PC-3 (cell line): ENCODE data around the gene MXD3. TPM values are rescaled to one million over a fixed set of nuclear protein-coding genes. Genes with fewer than 3 reads are reported as not detected.
"Not testable (repeated sequence)": the region's sequence is repeated elsewhere in the genome, so short reads cannot be mapped to it uniquely, and the experiment has no call there.

Source experiments
- ATAC-seq: fragments of 200-7000 bp; cut with Tn5 transposase; 2 replicates; pipeline ENCODE4 v1.9.1; 2020; ENCODE audit warnings: mild to moderate bottlenecking, moderate library complexity
- BruUV-seq: library from RNA; stranded (reverse); fragments of 400-500 nt; replicated peaks from 2 replicates; lab custom pipeline; 2021; lab: Mats Ljungman, UMichigan
- CTCF ChIA-PET: fragments of 300-600 bp; sonication (Branson Sonifier 250); formaldehyde crosslinking; loops from one replicate; lab custom pipeline; 2022; ENCODE audit warnings: antibody characterized with exemption; lab: Charles Lee
- POLR2A ChIA-PET: fragments of 300-600 bp; sonication (Branson Sonifier 250); formaldehyde crosslinking; loops from one replicate; lab custom pipeline; 2022; ENCODE audit warnings: antibody characterized with exemption; ENCODE audit not compliant: unreplicated experiment; lab: Charles Lee
- DNase-seq: peaks from one replicate; pipeline ENCODE4 v3.0.0-alpha.2; 2015
- H2AFZ ChIP-seq: fragments of 300-600 bp; sonication (generic); 2 replicates; pipeline ENCODE4 v1.6.0; 2016; ENCODE audit warnings: antibody characterized with exemption, low read length
- H3F3A ChIP-seq: fragments of 300-600 bp; sonication (generic); one replicate; pipeline ENCODE4 v1.6.0; 2017; ENCODE audit warnings: antibody characterized with exemption, low read length, control low read depth, mild to moderate bottlenecking; ENCODE audit not compliant: unreplicated experiment
- H3K27ac ChIP-seq: fragments of 300-600 bp; sonication (generic); 2 replicates; pipeline ENCODE4 v1.5.1; 2016; ENCODE audit warnings: mild to moderate bottlenecking, low read length
- H3K27me3 ChIP-seq: fragments of 300-600 bp; sonication (generic); 2 replicates; pipeline ENCODE4 v1.6.1; 2016; ENCODE audit warnings: low read length, mixed read lengths
- H3K36me3 ChIP-seq: fragments of 300-600 bp; sonication (generic); 2 replicates; pipeline ENCODE4 v1.6.1; 2016; ENCODE audit warnings: low read depth, mixed run types, low read length, mixed read lengths
- H3K4me1 ChIP-seq: fragments of 300-600 bp; sonication (generic); 2 replicates; pipeline ENCODE4 v1.5.1; 2016; ENCODE audit warnings: low read length; ENCODE audit not compliant: insufficient read depth
- H3K4me2 ChIP-seq: fragments of 300-600 bp; sonication (generic); 2 replicates; pipeline ENCODE4 v1.6.0; 2016; ENCODE audit warnings: low read length
- H3K4me3 ChIP-seq: fragments of 300-600 bp; sonication (generic); 2 replicates; pipeline ENCODE4 v1.5.1; 2016; ENCODE audit warnings: mild to moderate bottlenecking, low read length, mixed read lengths
- H3K79me2 ChIP-seq: fragments of 300-600 bp; sonication (generic); 2 replicates; pipeline ENCODE4 v1.6.1; 2017; ENCODE audit warnings: low read length, mixed read lengths
- H3K9ac ChIP-seq: fragments of 300-600 bp; sonication (generic); 2 replicates; pipeline ENCODE4 v1.6.0; 2016; ENCODE audit warnings: mild to moderate bottlenecking, low read length
- H3K9me2 ChIP-seq: fragments of 300-600 bp; sonication (generic); replicated peaks from 2 replicates; pipeline ENCODE4 v1.6.1; 2016; ENCODE audit warnings: mixed run types, low read length, mixed read lengths
- H3K9me3 ChIP-seq: fragments of 300-600 bp; sonication (generic); 2 replicates; pipeline ENCODE4 v1.6.1; 2016; ENCODE audit warnings: low read length, mixed read lengths
- H4K20me1 ChIP-seq: fragments of 300-600 bp; sonication (generic); 2 replicates; pipeline ENCODE4 v1.6.1; 2016; ENCODE audit warnings: low read length, mixed read lengths
- CTCF ChIP-seq: fragments of 300-600 bp; sonication (generic); conservative IDR thresholded peaks from 2 replicates; pipeline ENCODE4 v1.5.1; 2017; ENCODE audit warnings: antibody characterized with exemption, low read depth, mild to moderate bottlenecking, low read length
- EZH2 ChIP-seq: fragments of 300-600 bp; sonication (generic); IDR thresholded peaks from one replicate; pipeline ENCODE4 v1.6.1; 2017; ENCODE audit warnings: antibody characterized with exemption, mild to moderate bottlenecking, low read length; ENCODE audit not compliant: unreplicated experiment
- EZH2phosphoT487 ChIP-seq: fragments of 300-600 bp; sonication (generic); IDR thresholded peaks from 2 replicates; pipeline ENCODE4 v1.6.1; 2018; ENCODE audit warnings: mild to moderate bottlenecking, antibody characterized with exemption, low read length, borderline replicate concordance
- intact Hi-C: fragments of 100-400 bp; cut with micrococcal nuclease; formaldehyde crosslinking; loops from 2 replicates; pipeline ENCODE4 v1.9.0; 2023
- total RNA-seq: library from RNA; depleted of rRNA; stranded (reverse); fragments of >200 nt; gene quantifications from 2 replicates; pipeline ENCODE4 v1.2.3, GENCODE V29; 2014

MXD3 gene
- total RNA-seq, 1 experiment from 2014 or later: 45.7 TPM

GRCh38 chr5:177307544-177308363, 3.9 kb downstream of the MXD3 start:
- Histone ChIP-seq H3K9ac (no peak overlapping the region), H3K4me1 (peaks cover 35% of the 10 kb centered on the region), H3K9me2 (no peaks in the 10 kb centered on the region), H3K79me2 (peaks cover 63% of the 10 kb centered on the region), H2AFZ (no peak overlapping the region), H3K27me3 (no peaks in the 10 kb centered on the region), H3K36me3 (peaks cover 18% of the 10 kb centered on the region; the same call in 1 of the 2 replicates), H3K27ac (no peak overlapping the region), H4K20me1 (peaks cover 17% of the 10 kb centered on the region), H3K4me2 (no peak overlapping the region), H3K9me3 (no peaks in the 10 kb centered on the region), H3F3A (no peaks in the 10 kb centered on the region), H3K4me3 (no peak overlapping the region)
- ATAC-seq: no peak
- intact Hi-C loops: loop anchor here (2.0 kb wide), 1 partner anchor 147 kb away; no protein-coding TSS in a partner anchor
- ChIA-PET CTCF (no interaction called here), POLR2A (no interaction called here)
- no TSS peak for BruUV-seq
- TF ChIP-seq CTCF (no peak), EZH2phosphoT487 (no peak), EZH2 (no peak)
- no peak for DNase-seq

- ATAC-seq (no peak), DNase-seq (no peak)
- intact Hi-C loops: no loop called here
- no peak overlapping the region for H3K4me3 ChIP-seq
- ChIA-PET POLR2A (no interaction called here), CTCF (no interaction called here)
- H3K4me1 ChIP-seq: peaks cover 40% of the 10 kb centered on the region
- H3K36me3 ChIP-seq: peaks cover 18% of the 10 kb centered on the region; the same call in 1 of the 2 replicates
- no peaks in the 10 kb centered on the region for H3K9me2 ChIP-seq
- peaks cover 69% of the 10 kb centered on the region for H3K79me2 ChIP-seq
- no peak overlapping the region for H2AFZ ChIP-seq
- no peaks in the 10 kb centered on the region for H3K9me3 ChIP-seq
- no TSS peak for BruUV-seq
- no peaks in the 10 kb centered on the region for H3K27me3 ChIP-seq
- H3K4me2 ChIP-seq: no peak overlapping the region
- H3K27ac ChIP-seq: no peak overlapping the region
- H4K20me1 ChIP-seq: peaks cover 22% of the 10 kb centered on the region
- H3F3A ChIP-seq: peaks cover 4% of the 10 kb centered on the region
- TF ChIP-seq CTCF: no peak
- no peak for TF ChIP-seq EZH2phosphoT487
- no peak for TF ChIP-seq EZH2
- H3K9ac ChIP-seq: no peak overlapping the region
Measured at GRCh38 chr5:177306674-177307543, 4.8 kb downstream of the MXD3 start.

- peak; percentile 59 for DNase-seq
- H3F3A ChIP-seq, intact Hi-C loops, H3K9me2 ChIP-seq, BruUV-seq, ATAC-seq, POLR2A ChIA-PET, H2AFZ ChIP-seq, CTCF ChIA-PET, H3K27me3 ChIP-seq, H3K9ac ChIP-seq, H3K9me3 ChIP-seq: not testable (repeated sequence)
- H3K4me3 ChIP-seq: peak overlapping the region; percentile 86
- peaks cover 65% of the 10 kb centered on the region for H3K79me2 ChIP-seq
- peak overlapping the region; percentile 97 for H3K4me2 ChIP-seq
- peaks cover 45% of the 10 kb centered on the region for H3K4me1 ChIP-seq
- H3K27ac ChIP-seq: peak overlapping the region; percentile 18; the same call in 1 of the 2 replicates
- peaks cover 18% of the 10 kb centered on the region; the same call in 1 of the 2 replicates for H3K36me3 ChIP-seq
- H4K20me1 ChIP-seq: peaks cover 24% of the 10 kb centered on the region
Measured at GRCh38 chr5:177306103-177306640, 5.5 kb downstream of the MXD3 start.
